ENCODE measurements around the gene FBLN1.
A peak's percentile ranks its signal among the peaks of the same experiment; 100 is the strongest.

Gene FBLN1

DNA sequence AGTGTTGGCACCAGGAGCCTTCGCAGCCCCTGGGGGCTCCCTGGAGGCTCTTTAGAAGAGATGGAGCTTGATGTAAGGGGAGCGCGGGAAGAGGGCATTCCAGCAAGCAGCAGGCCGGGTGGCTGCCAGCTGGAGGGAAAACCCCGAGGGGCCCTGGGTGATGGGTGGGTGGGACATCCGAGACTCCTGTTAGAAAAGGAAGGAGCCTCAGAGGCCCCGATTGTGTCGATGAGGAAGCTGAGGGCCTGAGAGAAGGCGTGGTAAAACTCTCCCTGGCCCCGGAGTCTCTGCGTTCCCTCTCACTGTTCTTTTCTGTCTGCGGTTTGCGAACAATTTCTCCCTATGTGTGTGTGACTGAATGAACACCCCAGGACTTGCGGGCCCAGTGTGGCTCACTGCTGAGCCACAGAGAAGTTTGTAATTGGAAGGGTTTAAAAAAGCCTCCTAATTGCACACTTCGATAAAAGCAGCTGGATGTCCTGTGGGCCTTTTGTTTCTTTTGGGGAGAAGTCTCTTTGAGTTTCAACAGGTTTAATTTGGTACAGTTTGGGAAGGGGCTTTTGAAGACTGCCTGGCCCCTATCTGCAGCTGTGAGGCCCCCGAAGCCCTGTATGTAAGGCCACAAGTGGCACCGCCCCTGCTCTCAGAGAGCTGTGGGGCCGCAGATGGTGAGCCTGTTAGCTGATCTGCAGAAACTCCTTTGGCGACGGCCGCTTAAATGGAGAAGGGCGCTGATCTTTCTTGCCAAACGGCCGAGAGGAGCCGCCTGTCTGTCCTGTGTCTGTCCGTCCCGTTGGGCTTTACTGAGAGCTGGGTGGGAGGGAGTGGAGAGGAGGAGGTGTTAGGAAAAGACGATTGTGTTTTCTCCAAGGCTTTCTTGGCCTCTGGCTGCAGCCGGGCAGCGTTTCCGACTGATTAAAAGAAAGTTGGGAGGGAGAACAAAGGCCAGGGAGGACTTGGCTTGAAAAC, 2.0 kb downstream of the FBLN1 start:
- DNase-seq = peak in 1 of 3 experiments; percentile 35

DNA sequence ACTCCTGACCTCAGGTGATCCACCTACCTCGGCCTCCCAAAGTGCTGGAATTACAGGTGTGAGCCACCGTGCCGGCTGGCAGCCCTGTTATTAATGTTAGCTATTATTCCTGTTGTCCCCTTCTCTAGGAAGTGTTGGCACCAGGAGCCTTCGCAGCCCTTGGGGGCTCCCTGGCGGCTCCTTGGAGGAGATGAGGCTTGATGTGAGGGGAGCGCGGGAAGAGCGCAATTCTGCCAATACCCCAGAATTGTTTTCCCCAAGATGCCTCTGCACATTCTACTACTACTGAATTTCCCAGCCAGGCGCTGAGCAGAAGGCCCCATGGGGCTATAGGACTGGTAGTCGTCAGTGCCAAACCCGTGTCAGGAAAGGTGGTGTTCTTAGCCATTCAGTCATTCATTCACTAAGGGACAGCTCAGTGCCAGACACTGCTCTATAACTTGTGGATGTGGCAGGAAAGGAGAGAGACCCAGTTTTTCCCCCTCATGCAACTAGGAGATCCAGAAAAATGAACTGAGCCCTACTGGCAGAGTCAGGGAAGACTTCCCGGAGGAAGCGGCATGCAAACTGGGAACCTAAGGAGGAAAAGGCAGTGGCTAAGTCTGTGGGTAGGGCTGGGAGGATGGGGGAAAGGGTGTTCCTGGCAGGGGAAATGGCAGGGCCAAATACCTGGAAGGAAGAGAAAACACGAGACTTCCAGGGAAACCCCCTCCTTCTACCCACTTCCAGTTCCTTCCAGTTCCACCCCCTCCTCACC, 3.5 kb downstream of the FBLN1 start:
- no peak for DNase-seq

DNA sequence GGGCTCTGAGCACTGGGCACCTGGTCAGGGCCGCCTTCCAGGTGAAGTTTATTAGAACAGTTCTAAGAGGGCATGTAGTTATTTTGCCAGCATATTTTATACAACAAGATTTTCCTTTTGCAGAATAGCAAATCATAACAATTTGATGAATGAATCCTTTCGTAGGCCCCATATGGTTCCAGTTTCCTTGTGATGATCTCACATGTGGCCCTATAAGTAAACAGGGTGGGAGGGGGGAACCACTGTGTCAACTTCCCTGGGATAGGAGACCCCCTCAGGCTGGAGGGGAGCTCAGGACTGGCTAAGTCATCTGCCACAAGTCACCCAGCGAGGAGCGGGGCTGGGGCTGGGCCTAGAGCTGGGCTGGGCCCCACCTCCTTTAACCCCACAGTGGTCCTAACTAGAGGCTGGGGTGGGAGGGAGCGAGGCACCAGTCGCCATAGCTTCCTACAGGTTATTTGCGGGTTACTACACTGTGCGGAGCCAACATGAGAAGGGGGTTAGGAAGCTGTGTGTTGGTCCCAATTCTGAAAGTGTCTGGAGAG, 4.2 kb downstream of the FBLN1 start:
- no peak for DNase-seq

DNA sequence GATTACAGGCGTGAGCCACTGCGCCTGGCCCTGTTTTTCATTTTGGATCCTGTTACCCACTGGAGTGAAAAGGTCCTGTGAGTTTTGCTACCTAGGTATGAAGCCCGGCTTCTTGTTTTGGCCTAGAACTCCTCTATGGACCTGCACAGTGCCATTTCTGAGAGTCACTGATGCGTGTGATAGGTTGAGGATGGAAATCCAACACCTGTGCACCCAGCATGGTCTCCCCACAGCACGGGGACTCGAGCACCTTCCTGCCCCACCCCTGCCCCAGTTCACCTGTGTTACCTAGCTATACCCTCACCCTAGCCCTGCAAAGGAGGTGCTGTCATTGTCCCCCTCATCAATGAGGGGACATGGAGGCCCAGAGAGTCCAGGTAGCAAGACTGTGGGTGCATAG, 5.1 kb downstream of the FBLN1 start:
- no peak for DNase-seq

DNA sequence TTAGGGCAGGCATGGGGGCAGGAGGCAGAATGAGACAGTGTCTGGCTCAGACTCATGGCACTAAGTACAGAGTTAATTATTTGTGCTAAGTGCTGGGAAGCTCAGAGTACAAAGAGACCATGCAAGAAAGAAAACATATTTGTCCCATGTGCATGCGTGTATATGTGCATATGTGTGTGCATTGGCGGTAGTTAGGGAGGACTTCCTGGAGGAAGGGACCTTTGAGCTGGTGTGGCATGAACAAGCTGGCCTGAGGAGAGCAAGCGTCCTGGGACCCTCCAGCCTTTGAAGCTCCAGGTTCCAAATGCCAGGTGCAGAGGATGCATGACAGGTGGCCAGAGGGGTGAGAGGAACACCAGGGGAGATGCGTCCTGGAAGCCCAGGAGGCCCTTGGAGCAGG, 6.1 kb downstream of the FBLN1 start:
- no peak for DNase-seq

DNA sequence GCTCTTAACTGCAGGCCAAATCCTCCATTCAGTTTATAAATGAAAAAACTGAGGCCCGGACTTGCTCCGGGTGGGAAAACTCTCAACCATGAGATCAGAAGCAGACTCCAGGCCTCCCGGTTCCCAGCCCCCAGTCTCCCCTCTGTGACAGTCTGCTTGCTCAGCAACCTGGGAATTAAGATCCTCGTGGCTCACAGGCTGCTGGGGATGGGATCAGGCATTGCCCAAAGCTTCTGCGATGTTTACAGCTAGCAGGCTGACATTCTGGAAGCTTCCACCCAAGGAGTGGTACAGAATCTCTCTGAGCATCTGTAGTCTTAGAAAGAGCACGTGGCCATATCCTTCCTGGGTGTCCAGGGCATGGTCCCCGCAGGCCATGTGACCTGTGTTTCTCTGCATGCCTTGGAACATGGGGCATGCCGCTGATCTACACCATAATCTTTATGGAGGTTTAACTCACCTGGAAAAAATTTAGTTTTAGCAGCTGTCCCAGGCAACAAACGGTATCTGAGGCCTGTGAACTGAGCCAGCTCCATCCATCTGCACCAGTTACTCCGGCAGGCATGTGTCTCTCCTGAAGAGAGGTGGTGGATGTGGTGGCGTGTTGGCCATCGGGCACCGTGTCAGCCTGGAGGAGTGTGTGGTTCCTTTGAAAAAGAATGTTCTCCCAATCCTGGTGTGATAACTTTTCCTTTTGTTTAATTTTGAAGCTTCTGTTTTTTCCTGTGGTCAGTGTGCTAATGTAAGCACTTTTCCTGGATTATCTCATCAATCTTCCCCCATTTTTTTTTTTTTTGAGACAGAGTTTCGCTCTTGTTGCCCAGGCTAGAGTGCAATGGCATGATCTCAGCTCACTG, 7.9 kb downstream of the FBLN1 start:
- DNase-seq = no peak

DNA sequence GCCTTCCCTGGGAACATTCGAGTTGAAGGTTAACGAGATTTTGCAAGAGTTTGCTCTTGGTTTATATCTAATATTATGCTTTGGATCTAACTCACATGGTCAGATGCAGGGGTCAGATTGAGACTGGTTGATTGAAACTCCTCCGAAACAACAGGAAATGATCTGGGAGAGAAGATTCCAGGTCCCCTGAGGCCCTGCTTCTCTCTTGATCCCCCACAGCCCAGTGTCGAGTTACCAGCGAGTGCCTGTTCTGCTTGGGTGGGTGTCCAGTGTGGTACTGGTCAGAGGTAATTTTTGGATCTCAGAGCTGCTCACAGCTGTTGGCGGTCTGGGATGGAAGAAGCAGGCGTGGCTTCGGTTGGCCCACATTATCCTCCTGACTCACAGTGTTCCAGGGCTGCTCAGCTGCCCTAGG, 9.2 kb downstream of the FBLN1 start:
- no peak for DNase-seq

DNA sequence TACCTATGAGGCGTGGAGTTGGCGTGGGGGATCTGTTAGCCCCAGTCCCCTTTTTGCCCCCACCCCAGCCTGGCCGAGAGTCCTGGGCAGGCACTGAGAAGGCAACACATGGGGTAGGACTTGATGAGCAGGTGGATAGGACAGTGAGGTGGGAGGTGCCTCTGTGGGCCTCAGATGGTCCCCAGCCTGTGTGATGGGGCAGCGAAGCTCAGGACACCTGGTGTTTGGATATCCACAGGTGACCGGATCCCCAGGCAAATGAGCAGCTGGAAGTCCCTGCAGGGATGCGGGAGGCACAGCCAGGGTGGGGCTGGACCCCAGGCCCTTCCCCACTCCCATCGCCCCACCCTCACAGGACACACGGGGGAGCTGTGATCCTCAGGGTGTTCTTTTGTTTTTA, 9.7 kb downstream of the FBLN1 start:
- peak in 2 of 3 experiments; percentile 12 to 15 for DNase-seq

DNA sequence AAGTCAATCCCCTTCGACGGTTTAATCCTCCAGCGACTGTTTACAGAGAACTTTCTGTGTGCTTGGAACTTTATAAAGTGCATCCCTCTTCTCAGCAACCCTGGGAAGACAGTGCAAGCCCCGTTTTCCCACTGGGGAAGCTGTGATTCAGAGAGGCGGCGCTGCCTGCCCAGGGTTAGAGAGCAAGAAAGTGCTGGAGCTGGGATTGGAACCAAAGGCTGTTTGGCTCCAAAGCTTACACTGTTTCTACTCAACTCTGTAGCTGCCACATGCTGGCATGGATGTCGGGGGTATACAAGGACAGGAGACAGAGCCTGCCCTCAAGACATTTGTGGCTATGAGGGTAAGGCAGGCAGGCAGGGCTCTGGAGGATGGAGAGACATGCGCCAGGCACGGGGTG, 13.0 kb downstream of the FBLN1 start:
- DNase-seq = no peak

DNA sequence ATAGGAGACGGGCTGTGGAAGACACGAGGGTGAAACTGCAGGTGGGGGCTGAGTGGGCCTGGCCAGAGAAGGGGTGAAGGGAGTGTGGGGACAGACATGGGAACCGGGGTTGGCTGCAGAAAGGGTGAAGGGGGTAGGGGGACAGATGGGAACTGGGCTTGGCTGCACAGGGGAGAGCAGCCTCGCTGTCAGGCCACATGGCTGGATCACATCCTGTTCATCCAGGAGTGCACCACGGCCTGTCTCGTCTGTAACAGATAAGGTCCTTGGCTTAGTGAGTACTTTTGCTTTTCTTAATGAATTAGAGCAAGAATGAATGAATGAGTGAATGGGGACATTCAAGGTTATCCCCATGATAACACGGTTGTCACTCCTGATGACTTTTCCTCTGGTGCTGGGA, 13.5 kb downstream of the FBLN1 start:
- no peak for DNase-seq

DNA sequence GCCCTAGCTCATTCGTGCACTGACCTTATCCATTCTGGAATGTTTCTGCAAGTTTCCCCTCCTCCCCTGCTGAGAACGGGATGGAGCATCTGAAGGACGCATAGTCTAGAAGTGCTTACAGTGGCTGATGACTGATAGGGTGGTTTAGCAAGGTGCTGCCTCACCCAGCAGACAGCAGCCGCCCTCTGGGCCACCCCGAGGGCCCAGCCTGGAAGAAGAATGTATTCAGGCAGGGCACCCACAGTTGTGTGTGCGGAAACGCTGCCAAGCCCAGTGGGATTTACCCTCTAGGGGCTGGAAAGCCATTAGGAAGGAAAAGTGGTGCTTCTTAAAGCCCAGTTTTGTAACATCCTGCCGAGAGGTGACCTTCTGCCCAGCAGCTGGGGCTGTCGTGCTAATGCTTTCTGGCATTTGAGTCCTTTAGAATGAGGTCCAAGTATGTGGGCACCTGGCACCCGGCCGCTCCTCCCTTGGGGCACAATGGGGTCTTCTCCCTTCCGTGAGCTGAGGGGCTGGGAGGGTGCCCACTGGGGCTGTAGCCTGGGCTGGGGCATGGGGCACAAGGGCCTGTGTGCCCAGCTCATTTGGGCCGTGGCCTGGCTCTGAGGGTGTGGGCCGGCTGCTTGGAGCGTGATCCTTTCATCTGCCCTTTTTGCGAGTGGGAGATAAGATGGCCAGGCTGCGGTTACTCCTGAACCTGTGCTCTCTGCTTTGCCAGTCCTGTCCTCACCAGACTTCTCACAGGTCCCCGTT, 14.4 kb downstream of the FBLN1 start:
- DNase-seq = no peak

DNA sequence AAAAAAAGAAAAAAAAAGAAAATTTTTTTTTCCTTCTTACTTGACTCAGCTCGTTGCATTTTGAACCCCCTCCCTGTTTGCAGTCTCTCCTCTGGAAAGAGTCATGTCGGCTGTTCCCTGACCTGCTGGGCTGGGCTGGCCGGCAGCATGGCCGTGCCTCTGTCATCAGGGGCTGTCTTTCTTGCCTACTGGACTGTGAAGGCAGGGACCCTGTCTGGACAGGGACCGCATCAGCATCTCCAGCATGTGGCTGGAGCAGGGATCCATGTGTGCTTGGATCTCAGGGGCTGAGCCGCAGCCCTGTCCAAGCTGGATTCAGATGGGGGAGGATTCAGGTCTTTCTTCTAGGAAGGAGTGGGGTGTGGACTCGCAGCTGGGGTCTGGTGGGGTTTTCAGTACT, 15.5 kb downstream of the FBLN1 start:
- no peak for DNase-seq

DNA sequence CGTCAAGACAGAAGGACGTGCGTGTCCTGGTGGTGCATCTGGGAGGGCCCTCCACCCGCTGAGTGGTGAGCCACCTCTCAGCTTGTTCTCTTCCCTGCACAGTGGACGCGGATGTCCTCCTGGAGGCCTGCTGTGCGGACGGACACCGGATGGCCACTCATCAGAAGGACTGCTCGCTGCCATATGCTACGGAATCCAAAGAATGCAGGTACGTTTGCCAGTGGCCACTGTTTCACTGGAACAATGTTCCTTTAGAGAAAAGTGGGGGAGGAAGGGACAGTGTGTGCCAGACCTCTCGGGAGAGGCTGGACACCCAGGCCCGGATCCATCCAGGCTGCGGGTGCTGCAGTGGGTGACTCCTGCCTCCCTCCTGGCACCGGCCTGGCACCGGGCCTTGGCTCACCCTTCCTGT, 15.9 kb downstream of the FBLN1 start:
- DNase-seq = no peak

DNA sequence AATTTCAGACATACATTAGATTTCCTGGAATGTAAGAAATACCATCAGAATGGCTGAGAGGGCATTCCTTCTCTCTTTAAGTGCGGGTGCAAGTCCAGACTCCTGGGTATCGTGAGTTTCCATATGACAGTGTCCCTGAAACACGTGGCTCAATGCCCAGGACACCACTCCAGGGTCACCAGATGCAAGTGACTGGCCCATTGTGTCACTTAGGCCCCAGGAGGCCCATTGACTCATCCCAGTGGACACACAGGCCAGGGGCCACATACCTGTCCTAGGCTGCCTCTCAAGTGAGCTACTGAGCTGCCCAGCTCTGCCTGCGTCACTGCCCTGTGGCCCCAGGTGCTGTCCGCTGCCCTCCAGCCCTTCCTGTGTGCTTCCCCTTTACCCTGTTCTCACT, 18.5 kb downstream of the FBLN1 start:
- no peak for DNase-seq

DNA sequence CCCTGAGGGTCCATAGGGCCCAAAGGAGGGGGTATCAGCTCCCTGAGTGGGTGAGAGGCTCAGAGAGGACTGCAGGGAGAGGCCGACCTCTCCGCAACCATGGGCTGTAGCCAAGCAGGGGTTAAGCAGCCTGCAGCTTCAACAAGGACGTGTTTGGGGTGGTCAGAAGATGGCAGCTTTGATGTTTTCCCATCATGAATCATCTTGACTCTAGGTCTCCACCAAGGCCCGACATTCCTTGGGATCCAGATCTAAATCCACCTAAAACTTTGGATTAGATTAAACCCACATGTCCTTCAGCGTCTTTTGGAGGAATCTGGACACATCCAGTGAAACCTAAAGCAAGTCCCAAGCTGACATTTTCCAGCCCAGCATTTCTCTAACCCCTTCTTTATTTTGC, 19.8 kb downstream of the FBLN1 start:
- DNase-seq = no peak

DNA sequence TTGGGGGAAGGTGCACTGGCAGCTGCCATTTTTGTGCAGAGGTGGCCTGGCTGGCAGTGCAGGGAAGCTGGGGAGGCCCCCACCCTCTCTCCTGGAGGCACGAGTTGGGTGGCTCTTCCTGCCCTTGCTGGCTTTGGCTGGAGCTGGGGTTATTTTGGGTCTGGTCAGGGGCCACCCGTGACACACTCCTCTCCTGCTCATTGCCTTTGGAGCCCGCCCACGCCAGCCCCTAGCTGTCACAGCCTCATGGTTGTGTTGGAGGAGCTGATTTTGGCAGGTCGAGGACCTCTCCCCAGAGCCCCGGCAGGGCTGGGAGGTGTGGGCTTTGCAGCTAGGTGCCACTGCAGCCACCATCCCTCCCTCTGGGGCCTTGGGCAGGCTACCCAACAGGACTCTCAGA, 21.5 kb downstream of the FBLN1 start:
- DNase-seq = no peak

DNA sequence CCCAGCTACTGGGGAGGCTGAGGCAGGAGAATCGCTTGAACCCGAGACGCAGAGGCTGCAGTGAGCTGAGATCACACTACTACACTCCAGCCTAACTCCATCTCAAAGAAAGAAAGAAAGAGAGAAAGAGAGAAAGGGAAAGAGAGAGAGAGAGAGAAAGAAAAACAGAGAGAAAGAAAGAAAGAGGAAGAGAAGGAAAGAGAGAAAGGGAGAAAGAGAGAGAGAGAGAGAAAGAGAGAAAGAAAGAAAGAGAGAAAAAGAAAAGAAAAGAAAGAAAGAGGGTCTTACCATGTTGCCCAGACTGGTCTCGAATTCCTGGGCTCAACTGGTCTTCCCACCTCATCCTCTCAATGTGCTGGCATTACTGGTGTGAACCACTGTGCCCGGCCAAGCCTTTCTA, 22.3 kb downstream of the FBLN1 start:
- no peak for DNase-seq

DNA sequence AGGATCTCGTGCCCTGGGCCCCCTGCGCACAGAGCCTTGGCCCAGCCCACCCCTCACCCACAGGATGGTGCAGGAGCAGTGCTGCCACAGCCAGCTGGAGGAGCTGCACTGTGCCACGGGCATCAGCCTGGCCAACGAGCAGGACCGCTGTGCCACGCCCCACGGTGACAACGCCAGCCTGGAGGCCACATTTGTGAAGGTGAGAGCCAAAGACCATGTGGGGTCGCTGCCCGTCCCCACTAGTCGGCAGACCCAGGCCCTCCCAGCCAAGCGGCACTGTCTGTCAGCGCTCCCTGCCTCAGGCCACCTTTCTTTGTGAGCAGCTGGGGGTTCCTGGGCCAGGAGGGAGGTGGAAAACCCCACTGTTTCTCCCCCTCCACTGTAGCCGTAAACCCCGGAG, 22.8 kb downstream of the FBLN1 start:
- DNase-seq = no peak

DNA sequence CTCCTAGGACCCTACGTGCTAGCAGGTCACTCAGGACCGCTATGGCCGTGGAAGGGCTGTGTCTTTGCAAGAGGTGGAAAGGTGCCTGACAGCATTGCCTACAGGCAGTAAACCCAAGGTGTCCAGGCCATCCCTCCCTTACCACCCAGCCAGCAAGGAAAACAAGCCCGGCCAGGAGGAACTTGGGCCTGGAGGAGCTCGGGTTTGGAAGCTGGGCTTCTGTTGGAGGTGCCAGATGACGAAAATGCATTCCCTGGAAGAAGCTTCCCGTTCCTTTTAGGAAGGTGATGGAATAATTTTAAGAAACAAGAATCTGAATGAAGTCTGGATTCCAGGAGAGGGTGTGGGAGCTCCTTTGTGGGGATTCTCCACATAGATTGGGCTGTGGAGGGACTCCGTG, 23.6 kb downstream of the FBLN1 start:
- no peak for DNase-seq

DNA sequence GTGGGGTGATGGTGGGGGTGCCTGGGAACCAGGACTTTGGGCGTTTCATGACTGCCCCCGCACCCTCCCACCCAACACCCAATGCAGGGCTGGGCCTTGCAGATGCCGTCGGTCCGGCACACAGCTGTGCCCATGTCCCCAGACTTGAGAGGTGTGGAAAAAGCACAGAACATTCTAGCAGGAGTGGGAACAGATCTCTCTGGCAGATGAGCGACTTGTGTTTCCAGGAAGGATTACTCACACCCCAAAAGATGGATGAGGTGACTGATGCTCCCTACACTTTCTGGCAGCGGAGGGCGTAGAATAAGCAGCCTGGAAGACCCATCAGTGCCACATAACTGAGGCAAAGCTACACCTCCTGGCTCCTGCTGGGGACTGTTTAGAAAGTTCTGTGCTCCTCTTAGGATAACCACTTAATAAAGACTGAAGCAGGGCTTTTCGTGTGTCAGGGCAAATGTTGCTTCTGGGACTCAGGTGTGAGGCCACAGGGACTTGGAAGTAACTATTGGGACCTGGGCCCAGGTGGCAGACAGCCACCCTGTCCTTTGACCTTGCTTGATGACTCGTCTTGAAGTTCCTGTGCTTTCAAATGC, 24.2 kb downstream of the FBLN1 start:
- no peak for DNase-seq

DNA sequence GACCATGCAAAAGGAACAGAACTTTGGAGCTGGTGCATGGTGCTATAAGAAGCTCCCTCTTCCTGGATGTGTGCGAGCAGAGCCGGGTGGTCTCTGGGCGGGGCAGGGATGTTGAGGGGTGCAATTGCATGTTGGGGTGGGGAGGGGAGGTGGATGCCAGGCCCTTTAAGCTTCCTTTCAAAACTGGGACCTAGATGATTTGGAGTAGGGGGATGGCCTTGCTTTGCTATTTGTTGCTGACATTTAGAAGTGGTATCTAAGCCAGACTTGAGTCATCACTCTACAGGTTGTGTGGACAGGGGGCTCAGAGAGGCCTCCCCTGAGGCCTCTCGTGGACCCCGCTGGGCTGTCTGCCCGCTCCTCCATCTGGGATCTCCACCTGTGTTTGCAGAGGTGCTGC, 24.8 kb downstream of the FBLN1 start:
- no peak for DNase-seq

DNA sequence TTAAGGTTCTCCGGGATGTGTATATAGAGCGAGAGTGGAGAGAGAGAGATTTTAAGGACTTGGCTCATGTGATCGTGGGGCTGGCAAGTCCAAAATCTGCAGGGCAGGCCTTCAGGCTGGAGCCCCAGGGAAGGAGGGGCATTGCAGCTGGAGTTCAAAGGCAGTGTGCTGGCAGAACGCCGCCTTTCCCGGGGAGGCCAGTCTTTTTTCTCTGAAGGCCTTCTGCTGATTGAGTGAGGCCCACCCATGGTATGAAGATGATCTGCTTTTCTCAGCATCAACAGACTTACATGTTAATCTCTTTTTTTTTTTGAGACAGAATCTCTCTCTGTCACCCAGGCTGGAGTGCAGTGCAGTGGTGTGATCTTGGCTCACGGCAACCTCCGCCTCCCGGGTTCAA, 25.4 kb downstream of the FBLN1 start:
- no peak for DNase-seq

Data from NCI-H1417 (cell line).